NB4 (cell line): ENCODE measurements around the gene YLPM1.

Source experiments
- MAX ChIP-seq: IDR thresholded peaks from 2 replicates; pipeline ENCODE4 v1.6.1; 2011; ENCODE audit warnings: low read depth, low read length
- MYC ChIP-seq: IDR thresholded peaks from 2 replicates; pipeline ENCODE4 v1.6.1; 2011; ENCODE audit warnings: low read depth, low read length
- POLR2A ChIP-seq: IDR thresholded peaks from 2 replicates; pipeline ENCODE4 v1.6.1; 2011; ENCODE audit warnings: mild to moderate bottlenecking; ENCODE audit not compliant: insufficient read length; ENCODE audit errors: extremely low read depth
- TF ChIP-seq, protein P1 (sequence below): IDR thresholded peaks from one replicate; pipeline ENCODE4 v1.5.1; 2012; ENCODE audit warnings: low read depth, low read length

- TF ChIP-seq MYC (no peak), POLR2A (no peak), MAX (no peak)
- TF ChIP-seq, protein P1, sequence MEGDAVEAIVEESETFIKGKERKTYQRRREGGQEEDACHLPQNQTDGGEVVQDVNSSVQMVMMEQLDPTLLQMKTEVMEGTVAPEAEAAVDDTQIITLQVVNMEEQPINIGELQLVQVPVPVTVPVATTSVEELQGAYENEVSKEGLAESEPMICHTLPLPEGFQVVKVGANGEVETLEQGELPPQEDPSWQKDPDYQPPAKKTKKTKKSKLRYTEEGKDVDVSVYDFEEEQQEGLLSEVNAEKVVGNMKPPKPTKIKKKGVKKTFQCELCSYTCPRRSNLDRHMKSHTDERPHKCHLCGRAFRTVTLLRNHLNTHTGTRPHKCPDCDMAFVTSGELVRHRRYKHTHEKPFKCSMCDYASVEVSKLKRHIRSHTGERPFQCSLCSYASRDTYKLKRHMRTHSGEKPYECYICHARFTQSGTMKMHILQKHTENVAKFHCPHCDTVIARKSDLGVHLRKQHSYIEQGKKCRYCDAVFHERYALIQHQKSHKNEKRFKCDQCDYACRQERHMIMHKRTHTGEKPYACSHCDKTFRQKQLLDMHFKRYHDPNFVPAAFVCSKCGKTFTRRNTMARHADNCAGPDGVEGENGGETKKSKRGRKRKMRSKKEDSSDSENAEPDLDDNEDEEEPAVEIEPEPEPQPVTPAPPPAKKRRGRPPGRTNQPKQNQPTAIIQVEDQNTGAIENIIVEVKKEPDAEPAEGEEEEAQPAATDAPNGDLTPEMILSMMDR = no peak
Measured at GRCh38 chr14:74713395-74713735, 49.8 kb upstream of the YLPM1 start.
